NCI-H2107 treated with DMSO at 0.1 percent for 48 hours (cell line): ENCODE measurements around the gene COL21A1.
"Not testable (repeated sequence)": the region's sequence is repeated elsewhere in the genome, so short reads cannot be mapped to it uniquely, and the experiment has no call there.

Source experiments
- DNase-seq: peaks from one replicate; lab custom pipeline; 2025; ENCODE audit not compliant: unreplicated experiment; lab: John Stamatoyannopoulos, UW

Gene COL21A1

DNA sequence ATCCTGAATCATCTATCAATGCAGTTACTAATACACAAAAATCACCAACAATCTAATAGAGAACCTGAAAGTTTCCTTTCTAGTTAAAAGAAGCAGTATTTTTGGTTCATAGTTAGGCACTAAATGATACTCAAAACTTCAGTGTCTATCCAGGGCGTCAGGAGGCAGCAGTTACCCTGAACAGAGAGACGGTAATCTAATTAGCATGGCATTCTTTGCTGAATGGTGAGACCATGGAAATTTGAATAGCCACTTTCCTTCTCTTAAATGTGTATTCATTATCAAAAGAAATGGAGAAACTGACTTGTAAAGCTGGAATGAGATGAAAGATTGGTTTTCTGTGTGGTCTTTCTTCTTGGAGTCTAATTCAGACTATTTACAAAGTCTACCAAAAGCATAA is 225.4 kb downstream of the COL21A1 start:
- no peak for DNase-seq

DNA sequence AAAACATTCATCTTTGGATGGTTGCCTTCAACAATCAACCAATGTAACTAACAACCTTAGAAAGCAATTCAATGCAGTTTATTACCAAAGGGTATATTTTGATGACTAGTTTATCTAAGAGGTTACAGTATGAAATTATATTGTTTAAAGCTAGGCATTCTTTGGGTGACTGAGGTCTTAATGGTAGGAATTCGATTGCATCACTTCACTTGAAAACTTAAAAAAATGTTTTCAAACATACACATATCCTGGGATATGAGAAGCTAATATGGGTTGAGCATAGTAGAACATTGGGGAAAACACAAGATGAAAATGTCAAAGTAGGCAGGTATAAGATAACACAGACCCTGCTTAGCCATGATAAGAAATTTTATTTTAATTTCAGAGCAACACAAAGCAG is 227.4 kb downstream of the COL21A1 start:
- no peak for DNase-seq

DNA sequence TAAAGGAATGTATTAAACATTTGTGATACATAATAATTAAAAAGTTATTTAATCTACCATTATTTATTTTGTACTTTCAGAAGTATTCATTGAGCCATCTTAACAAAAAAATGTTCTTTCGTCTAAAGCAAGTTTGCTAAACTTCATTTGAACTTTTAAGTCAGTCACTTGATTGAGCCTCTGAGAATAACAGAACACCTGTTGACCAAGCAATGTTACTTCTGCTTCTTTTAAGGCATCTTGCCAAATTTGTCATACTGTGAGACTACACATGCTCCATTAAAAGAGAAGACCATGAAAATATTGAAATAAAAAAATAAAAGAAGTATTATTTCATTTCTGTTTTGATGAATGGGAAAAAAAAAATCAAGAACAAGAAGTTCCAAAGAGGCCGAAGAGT is 230.2 kb downstream of the COL21A1 start:
- DNase-seq = no peak

DNA sequence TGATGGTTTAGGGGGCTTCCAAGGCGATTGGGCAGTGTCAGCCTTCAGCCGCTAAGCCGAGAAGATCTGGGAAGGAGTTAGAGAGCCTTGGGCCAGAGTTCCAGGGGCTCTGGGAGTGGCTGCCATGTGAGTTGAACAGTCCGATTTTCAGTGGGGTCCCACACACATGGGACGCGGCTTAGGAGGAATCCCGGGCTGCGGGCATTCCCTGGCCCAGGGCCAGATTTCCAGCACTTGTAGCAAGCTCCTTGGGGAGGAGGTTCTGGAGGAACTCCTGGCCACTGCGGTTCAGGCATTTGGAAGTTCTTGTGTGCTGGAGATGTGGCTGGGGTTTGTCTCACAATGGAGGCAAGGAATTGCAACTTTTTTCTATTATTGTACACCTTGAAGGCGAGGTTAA is 233.3 kb downstream of the COL21A1 start:
- DNase-seq = not testable (repeated sequence)

DNA sequence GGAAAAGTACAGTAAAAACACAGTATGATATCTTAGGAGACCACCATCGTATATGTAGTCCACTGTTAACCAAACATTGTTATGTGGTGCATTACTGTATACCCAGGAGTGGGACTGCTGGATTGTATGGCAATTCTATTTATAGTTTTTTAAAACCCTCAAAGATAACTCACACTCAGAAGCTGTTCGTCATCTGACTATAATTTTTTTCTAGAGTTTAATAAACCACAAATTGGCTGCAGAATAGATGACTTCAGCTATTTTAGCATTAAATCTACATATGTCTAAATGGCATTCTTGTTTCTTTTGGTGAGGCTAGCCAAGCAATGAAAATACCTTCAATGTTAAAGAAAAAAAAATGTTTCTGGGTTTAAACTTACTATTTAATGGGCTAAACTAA is 237.7 kb downstream of the COL21A1 start:
- no peak for DNase-seq
